Muscle of leg (tissue), 11 donors: ENCODE measurements around the gene NPR1. TPM values are rescaled to one million over a fixed set of nuclear protein-coding genes. Genes with fewer than 3 reads are reported as not detected.

Experiments used
- DNase-seq: peaks from one replicate; pipeline ENCODE4 v3.0.0; 2013
- H3K27ac ChIP-seq: one replicate; pipeline ENCODE4 v1.5.1; 2013; ENCODE audit warnings: mild to moderate bottlenecking, low read length, control low read depth
- H3K27me3 ChIP-seq: one replicate; pipeline ENCODE4 v1.6.1; 2013; ENCODE audit warnings: low read length; ENCODE audit not compliant: control insufficient read depth, insufficient read depth
- H3K36me3 ChIP-seq: one replicate; pipeline ENCODE4 v1.6.1; 2013; ENCODE audit warnings: low read length; ENCODE audit not compliant: control insufficient read depth, insufficient read depth
- H3K4me1 ChIP-seq: one replicate; pipeline ENCODE4 v1.6.1; 2013; ENCODE audit warnings: low read length; ENCODE audit not compliant: control insufficient read depth, insufficient read depth
- H3K4me3 ChIP-seq: one replicate; pipeline ENCODE4 v1.5.1; 2013; ENCODE audit warnings: low read length, control low read depth
- H3K9me3 ChIP-seq: replicated peaks from 2 replicates; pipeline ENCODE4 v1.6.1; 2013; ENCODE audit warnings: low read depth, low read length; ENCODE audit not compliant: control insufficient read depth
- WGBS: methylation state at CpG from one replicate; pipeline ENCODE4 v1.1.5; 2013; ENCODE audit warnings: missing lambda C conversion rate; ENCODE audit not compliant: insufficient coverage; 5-methylcytosine and 5-hydroxymethylcytosine counted together
- polyA plus RNA-seq, 8 donors: library from polyadenylated mRNA; unstranded; fragments of 120-200 nt; gene quantifications; one replicate each; pipeline versions ENCODE4 v1.2.1 to v1.2.3, GENCODE V29; 2013; ENCODE audit warnings: inconsistent platforms in 1 of 8, low replicate concordance in 1 of 8; ENCODE audit not compliant: insufficient read length in 8 of 8, insufficient read depth in 1 of 8
- total RNA-seq: library from RNA; stranded (reverse); fragments of 120-200 nt; gene quantifications from one replicate; pipeline ENCODE4 v1.2.4, GENCODE V29; 2013

NPR1 gene
- total and polyA plus RNA-seq, 9 donors: 12.7 to 17.4 (median 14.9) TPM

DNA sequence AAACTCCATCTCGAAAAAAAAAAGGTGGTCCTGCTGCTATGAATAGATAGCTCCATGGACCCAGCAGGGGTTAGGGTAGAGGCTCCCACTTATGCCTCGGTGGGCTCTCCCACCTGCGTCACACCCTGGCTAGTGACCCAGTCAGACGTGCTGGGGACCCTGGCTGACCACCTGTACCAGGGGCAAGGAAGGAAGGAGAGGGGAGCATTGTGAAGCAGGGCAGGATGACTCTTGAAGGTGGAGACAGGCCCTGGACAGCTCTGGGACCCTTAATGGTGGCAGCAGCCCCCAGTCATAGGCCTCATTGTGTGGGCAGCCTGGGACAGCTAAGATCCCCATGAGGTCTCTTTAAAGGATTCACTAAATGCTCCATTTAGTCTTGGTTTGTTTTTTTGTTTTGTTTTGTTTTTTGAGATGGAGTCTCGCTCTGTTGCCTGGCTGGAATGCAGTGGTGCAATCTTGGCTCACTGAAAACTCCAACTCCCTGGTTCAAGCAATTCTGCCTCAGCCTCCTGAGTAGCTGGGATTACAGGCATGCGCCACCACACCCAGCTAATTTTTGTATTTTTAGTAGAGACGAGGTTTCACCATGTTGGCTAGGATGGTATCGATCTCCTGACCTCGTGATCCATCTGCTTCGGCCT is 30.4 kb upstream of the NPR1 start:
- Histone ChIP-seq H3K9me3 (no peaks in the 10 kb centered on the region), H3K4me1 (peaks cover 29% of the 10 kb centered on the region), H3K27ac (no peak overlapping the region), H3K27me3 (no peaks in the 10 kb centered on the region), H3K36me3 (peaks cover 38% of the 10 kb centered on the region), H3K4me3 (no peak overlapping the region)
- DNase-seq: no peak
- WGBS: 94% methylated on average over 3 of the region's 10 CpGs

DNA sequence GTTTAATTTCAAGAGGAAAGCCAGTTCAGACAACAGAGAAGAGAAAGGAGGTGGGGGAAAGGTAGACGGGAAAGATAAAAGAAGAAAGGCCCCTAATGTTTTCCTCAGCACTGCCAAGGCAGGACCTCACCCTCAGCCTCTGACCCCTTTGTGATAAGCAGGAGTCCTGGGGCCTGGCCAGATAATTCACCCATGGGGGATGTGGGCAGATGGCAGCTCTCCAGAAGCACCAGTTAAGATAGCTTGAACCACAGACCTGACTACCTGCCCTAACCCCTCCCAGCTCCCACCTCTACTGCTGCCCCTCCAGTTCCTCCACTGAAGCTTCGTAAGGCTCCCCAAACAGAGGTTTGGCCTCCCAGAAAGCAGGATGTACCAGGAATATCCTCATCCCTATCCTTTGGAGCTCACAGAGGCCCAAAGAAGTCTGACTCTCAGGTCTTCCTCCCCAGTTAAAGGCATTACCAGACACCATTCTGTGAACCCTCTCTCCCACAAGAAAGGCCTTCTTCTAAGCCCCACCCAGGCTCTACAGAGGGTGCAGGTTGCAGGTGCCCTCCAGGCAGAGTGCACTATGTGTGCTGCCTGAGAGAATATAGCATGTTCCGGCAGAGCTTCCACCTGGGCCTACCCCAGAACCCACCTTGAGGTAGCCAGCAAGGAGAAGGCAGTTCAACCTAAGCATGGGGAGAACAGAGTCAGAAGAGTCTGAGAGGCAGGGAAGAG is 29.2 kb upstream of the NPR1 start:
- Histone ChIP-seq H3K27me3 (no peaks in the 10 kb centered on the region), H3K4me3 (no peak overlapping the region), H3K36me3 (peaks cover 27% of the 10 kb centered on the region), H3K4me1 (peaks cover 30% of the 10 kb centered on the region), H3K9me3 (no peaks in the 10 kb centered on the region), H3K27ac (peak overlapping the region; percentile 39)
- WGBS: 63% methylated on average over 1 of the region's 3 CpGs
- no peak for DNase-seq

DNA sequence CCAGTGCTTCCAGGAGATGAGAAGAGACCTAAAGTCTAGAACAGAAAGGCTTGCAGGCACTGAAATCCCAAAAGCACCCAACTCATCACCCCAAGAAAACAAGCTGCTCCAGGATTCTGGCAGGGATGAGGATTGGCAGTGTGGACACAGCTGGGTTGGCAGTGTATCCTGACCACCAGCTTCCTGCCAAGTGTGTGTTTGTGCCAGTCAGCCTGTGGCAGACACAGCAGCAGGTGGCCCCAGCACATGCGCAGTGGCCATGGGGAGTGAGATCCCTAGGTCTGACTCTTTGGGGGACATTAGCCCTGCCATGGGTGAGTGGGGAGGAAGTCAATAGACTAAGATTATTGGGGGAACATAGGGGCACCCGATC is 28.6 kb upstream of the NPR1 start:
- H3K27ac ChIP-seq: peak overlapping the region; percentile 39
- no peaks in the 10 kb centered on the region for H3K27me3 ChIP-seq
- H3K4me3 ChIP-seq: no peak overlapping the region
- peak; percentile 85 for DNase-seq
- WGBS: 83% methylated on average over 2 of the region's 2 CpGs
- peaks cover 26% of the 10 kb centered on the region for H3K36me3 ChIP-seq
- H3K9me3 ChIP-seq: no peaks in the 10 kb centered on the region
- peaks cover 30% of the 10 kb centered on the region for H3K4me1 ChIP-seq

DNA sequence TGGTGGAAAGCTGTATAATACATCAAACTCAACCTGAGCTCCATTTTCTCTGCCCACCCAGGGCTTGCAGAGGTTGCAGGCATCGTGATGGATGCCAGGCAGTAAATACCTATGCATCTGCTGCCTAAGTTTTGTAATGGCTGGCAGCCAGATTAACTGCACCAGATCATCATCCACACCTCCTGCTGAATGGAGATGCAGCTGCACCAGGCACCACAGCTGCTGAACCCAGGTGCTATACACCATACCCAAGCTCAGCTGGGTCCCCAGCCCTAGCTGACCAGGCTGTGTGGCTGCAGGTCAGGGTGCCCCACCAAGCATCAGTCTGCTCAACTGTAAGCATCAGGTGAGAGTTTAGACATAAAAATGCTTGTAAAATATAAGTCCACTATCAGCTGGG is 26.7 kb upstream of the NPR1 start:
- Histone ChIP-seq H3K9me3 (no peaks in the 10 kb centered on the region), H3K27ac (no peak overlapping the region), H3K4me1 (peaks cover 30% of the 10 kb centered on the region), H3K27me3 (no peaks in the 10 kb centered on the region), H3K4me3 (no peak overlapping the region), H3K36me3 (peaks cover 7% of the 10 kb centered on the region)
- DNase-seq: no peak
- no CpG with 5 or more reads among the region's 1 CpG for WGBS

DNA sequence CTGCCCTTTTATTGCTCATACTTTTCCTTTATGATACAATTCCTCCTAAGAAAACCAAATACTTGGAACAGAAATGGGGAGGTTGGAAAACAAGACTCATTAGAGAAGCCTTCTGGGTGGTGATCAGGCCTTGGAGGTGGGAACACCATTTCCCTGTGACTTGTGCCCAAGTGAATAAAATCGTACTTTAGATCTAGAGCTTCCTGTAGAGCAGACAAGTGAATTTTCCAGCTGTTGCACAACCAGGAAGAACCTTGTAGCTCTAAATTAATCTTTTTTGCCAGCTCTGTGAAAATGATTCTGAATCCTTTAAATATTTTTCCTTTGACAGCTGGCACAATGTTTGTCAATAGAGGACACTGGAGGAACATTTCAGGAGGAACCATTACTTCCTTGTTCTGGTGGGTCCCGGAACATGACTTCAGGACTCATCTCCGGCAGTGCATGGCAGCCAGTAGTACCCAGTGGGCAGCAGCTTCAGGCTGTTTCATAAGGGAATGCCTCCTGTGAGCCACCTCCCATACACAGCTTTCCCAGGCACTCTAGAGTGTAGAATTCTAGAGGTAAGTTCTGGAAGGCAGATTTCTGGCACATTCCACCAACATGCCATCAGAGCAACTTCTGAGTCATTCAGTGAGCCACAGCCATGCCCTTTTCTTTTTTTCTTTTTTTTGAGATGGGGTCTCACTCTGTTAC is 25.5 kb upstream of the NPR1 start:
- H3K27me3 ChIP-seq: no peaks in the 10 kb centered on the region
- H3K4me1 ChIP-seq: peaks cover 26% of the 10 kb centered on the region
- H3K4me3 ChIP-seq: no peak overlapping the region
- H3K27ac ChIP-seq: peak overlapping the region; percentile 42
- 44% methylated on average over 3 of the region's 3 CpGs for WGBS
- peak; percentile 54 for DNase-seq
- no peaks in the 10 kb centered on the region for H3K9me3 ChIP-seq
- H3K36me3 ChIP-seq: no peaks in the 10 kb centered on the region

DNA sequence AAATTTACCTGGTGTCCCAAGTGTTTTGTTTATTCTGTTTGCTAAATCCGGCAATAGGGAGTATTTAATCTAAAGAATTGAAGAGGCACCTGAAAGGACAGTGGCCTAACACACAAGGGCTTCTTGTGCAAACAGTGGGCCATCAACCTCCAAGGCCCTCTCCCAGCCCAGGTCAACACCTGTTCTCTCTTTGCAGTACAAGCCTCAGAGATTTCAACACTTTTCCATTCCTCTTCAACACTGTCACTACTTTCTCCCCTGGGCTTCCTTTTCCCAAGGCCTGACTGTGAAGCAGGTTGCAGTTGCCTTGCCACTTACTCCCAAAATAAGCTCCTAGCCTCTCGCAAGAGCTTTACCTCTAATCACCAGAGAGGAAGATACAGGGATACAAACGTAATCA is 23.2 kb upstream of the NPR1 start:
- DNase-seq: no peak
- Histone ChIP-seq H3K36me3 (no peaks in the 10 kb centered on the region), H3K27me3 (no peaks in the 10 kb centered on the region), H3K9me3 (no peaks in the 10 kb centered on the region), H3K4me3 (no peak overlapping the region), H3K27ac (no peak overlapping the region), H3K4me1 (peaks cover 19% of the 10 kb centered on the region)
- no CpG with 5 or more reads among the region's 3 CpGs for WGBS

DNA sequence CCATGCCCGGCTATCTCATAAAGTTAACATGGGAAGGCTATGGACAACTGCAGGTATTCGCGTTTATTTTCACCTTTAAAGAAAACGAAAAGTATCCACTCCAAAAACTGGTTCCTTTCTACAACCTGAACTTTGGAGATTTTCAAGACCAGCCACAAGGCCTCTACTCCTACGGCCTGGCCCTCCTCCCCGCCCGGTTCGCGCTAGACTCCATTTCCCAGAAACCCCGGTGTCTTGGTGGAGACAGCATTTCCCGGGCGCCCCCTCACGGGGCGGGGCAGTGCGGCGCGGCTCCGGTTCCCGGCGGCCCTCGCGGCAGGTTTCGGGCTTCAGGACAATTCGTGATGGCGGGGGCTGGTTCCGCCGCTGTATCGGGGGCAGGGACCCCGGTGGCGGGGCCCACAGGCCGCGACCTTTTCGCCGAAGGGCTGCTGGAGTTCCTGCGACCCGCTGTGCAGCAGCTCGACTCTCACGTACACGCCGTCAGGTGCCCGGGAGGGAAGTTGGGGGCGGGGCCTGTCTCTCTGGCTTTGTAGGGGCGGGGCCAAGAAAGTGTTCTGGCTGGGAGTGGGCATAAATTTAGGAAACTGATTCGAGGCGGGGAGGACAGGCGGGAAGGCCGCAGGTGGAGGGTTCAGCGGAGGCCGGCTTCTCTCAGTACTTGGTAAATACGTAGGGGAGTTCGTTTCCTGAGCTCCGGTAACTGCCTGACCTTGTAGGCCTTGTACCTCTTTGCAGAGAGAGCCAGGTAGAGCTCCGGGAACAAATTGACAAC is 19.9 kb upstream of the NPR1 start, which contains the start of gene SNAPIN:
Gene SNAPIN (plus strand): TSS at position 304 of the 775 bp plus-strand sequence. CDS start 41 bp downstream, at position 345.
- peak; percentile 98 for DNase-seq
- Histone ChIP-seq H3K27me3 (no peaks in the 10 kb centered on the region), H3K27ac (peak within 1 kb of the TSS; percentile 95), H3K9me3 (no peaks in the 10 kb centered on the region), H3K4me1 (peaks cover 12% of the 10 kb centered on the region), H3K36me3 (peaks cover 27% of the 10 kb centered on the region), H3K4me3 (peak within 1 kb of the TSS; percentile 93)
- under 1% methylated on average over 52 of the region's 53 CpGs for WGBS

DNA sequence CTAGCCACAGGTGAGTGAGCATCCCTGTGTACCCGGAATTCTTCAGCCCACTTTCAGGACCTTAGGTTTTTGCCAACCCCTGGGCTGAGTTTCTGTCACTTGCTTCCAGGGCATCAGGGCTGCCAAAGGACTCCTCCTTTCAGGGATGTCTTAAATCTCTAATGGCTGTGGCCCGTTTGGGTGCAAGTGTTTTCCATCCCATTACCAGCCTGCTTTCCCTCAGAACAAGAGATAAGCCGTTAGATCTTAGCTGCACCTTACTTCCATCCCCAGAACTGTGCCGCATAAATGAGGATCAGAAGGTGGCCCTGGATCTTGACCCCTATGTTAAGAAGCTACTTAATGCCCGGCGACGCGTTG is 19.3 kb upstream of the NPR1 start:
- DNase-seq: no peak
- peaks cover 30% of the 10 kb centered on the region for H3K36me3 ChIP-seq
- peak overlapping the region; percentile 93 for H3K4me3 ChIP-seq
- peaks cover 12% of the 10 kb centered on the region for H3K4me1 ChIP-seq
- no peaks in the 10 kb centered on the region for H3K27me3 ChIP-seq
- peak overlapping the region; percentile 95 for H3K27ac ChIP-seq
- H3K9me3 ChIP-seq: no peaks in the 10 kb centered on the region
- 0% methylated on average over 1 of the region's 8 CpGs for WGBS

DNA sequence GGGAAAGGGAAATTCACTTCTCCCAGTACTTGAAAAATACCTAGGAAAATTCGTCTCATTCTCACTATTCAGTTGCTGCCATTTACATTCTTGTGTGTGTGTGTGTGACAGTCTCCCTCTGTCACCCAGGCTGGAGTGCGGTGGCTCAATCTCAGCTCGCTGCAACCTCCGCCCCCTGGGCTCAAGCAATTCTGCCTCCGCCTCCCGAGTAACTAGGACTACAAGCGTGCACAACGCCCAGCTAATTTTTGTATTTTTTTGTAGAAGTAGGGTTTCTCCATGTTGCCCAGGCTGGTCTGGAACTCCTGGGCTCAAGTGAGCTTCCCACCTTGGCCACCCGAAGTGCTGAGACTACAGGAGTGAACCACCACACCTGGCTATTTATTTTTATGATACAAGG is 18.8 kb upstream of the NPR1 start:
- peak overlapping the region; percentile 93 for H3K4me3 ChIP-seq
- no peak for DNase-seq
- peaks cover 12% of the 10 kb centered on the region for H3K4me1 ChIP-seq
- peaks cover 35% of the 10 kb centered on the region for H3K36me3 ChIP-seq
- H3K27me3 ChIP-seq: no peaks in the 10 kb centered on the region
- H3K9me3 ChIP-seq: no peaks in the 10 kb centered on the region
- no peak overlapping the region for H3K27ac ChIP-seq
- 100% methylated on average over 1 of the region's 9 CpGs for whole genome bisulfite sequencing
